Neural progenitor cell (in vitro differentiated cells): ENCODE data around the gene PRRX2. TPM values are rescaled to one million over a fixed set of nuclear protein-coding genes. Genes with fewer than 3 reads are reported as not detected.
"Not testable (repeated sequence)": the region's sequence is repeated elsewhere in the genome, so short reads cannot be mapped to it uniquely, and the experiment has no call there.

Experiments
- DNase-seq: peaks from one replicate; pipeline ENCODE4 v3.0.0-alpha.2; 2016; ENCODE audit warnings: low spot score
- H2AFZ ChIP-seq: fragments of 200-600 bp; sonication (generic); replicated peaks from 2 replicates; pipeline ENCODE4 v1.6.1; 2016; ENCODE audit warnings: antibody characterized with exemption
- H3F3A ChIP-seq: fragments of 200-600 bp; sonication (generic); 2 replicates; pipeline ENCODE4 v1.6.1; 2016; ENCODE audit warnings: antibody characterized with exemption, low read depth
- H3K27ac ChIP-seq: fragments of 200-600 bp; sonication (generic); 2 replicates; pipeline ENCODE4 v1.5.1; 2016; ENCODE audit warnings: mild to moderate bottlenecking
- H3K27me3 ChIP-seq: fragments of 200-600 bp; sonication (generic); 2 replicates; pipeline ENCODE4 v1.6.1; 2016; ENCODE audit warnings: mild to moderate bottlenecking, moderate library complexity
- H3K36me3 ChIP-seq: fragments of 200-600 bp; sonication (generic); 2 replicates; pipeline ENCODE4 v1.5.1; 2016
- H3K4me1 ChIP-seq: fragments of 200-600 bp; sonication (generic); 2 replicates; pipeline ENCODE4 v1.6.1; 2016; ENCODE audit warnings: mixed run types
- H3K4me2 ChIP-seq: fragments of 200-600 bp; sonication (generic); 2 replicates; pipeline ENCODE4 v1.6.1; 2016
- H3K4me3 ChIP-seq: fragments of 200-600 bp; sonication (generic); 2 replicates; pipeline ENCODE4 v1.5.1; 2016
- H3K79me2 ChIP-seq: fragments of 200-600 bp; sonication (generic); 2 replicates; pipeline ENCODE4 v1.6.1; 2016; ENCODE audit warnings: low read depth
- H3K9ac ChIP-seq: fragments of 200-600 bp; sonication (generic); 2 replicates; pipeline ENCODE4 v1.6.1; 2016
- H3K9me3 ChIP-seq: fragments of 200-600 bp; sonication (generic); 2 replicates; pipeline ENCODE4 v1.5.1; 2016; ENCODE audit warnings: low read depth
- H4K20me1 ChIP-seq: fragments of 200-600 bp; sonication (generic); 2 replicates; pipeline ENCODE4 v1.6.1; 2016; ENCODE audit warnings: low read depth
- H3K27ac Mint-ChIP-seq: 3 replicates; pipeline ENCODE4 v1.8.0; 2021; ENCODE audit warnings: mixed read lengths
- H3K27me3 Mint-ChIP-seq: 2 replicates; pipeline ENCODE4 v1.8.0; 2022; ENCODE audit warnings: low read depth, mild to moderate bottlenecking, inconsistent platforms, moderate library complexity, mixed read lengths; ENCODE audit not compliant: insufficient read depth
- H3K36me3 Mint-ChIP-seq: 3 replicates; pipeline ENCODE4 v1.8.0; 2021; ENCODE audit warnings: mixed read lengths
- H3K4me1 Mint-ChIP-seq: 3 replicates; pipeline ENCODE4 v1.8.0; 2021; ENCODE audit warnings: mixed read lengths
- H3K4me3 Mint-ChIP-seq: 3 replicates; pipeline ENCODE4 v1.8.0; 2021; ENCODE audit warnings: mild to moderate bottlenecking, moderate library complexity, mixed read lengths
- H3K9me3 Mint-ChIP-seq: 3 replicates; pipeline ENCODE4 v1.8.0; 2020; ENCODE audit warnings: mixed read lengths
- EZH2 ChIP-seq: fragments of 200-600 bp; sonication (generic); IDR thresholded peaks from 2 replicates; pipeline ENCODE4 v1.6.1; 2017; ENCODE audit warnings: antibody characterized with exemption, mild to moderate bottlenecking, moderate library complexity
- EZH2phosphoT487 ChIP-seq: fragments of 200-600 bp; sonication (generic); IDR thresholded peaks from 2 replicates; pipeline ENCODE4 v1.6.1; 2017; ENCODE audit warnings: antibody characterized with exemption
- total RNA-seq: library from RNA; depleted of rRNA; stranded (reverse); fragments of >200 nt; gene quantifications from 2 replicates; pipeline ENCODE4 v1.2.3, GENCODE V29; 2015; ENCODE audit warnings: low replicate concordance
- TF ChIP-seq, protein P1 (sequence below): fragments of 200-600 bp; sonication (generic); IDR thresholded peaks from 2 replicates; pipeline ENCODE4 v1.5.1; 2017; ENCODE audit warnings: antibody characterized with exemption, mild to moderate bottlenecking

The PRRX2 gene
- total RNA-seq, 1 donor from 2014 or later: 1.5 TPM

DNA sequence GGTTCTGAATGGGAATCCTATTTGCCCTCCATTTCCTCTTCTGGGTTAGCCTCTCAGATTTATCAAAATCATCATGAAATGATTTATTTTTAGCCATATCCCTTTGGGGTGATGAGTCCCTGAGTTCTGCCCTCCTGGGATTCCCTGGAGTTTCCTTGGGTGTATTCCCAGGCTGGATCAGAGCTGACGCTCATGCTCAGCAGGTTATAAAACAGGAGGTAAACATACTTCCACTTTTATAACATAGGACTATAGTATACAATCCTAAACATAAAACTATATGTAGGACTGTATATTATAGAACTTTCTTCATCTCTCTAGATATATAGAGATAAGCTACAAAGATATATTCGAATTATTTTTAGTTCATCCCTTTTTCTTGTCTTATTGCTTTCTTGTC lies 4.4 kb upstream of the PRRX2 start:
- Mint-ChIP-seq H3K36me3 (no peaks in the 10 kb centered on the region), H3K27me3 (peaks cover 23% of the 10 kb centered on the region), H3K4me3 (no peak overlapping the region), H3K4me1 (peaks cover 4% of the 10 kb centered on the region), H3K27ac (no peak overlapping the region), H3K9me3 (peaks cover 2% of the 10 kb centered on the region)
- H3F3A ChIP-seq: peaks cover 29% of the 10 kb centered on the region
- H3K4me3 ChIP-seq: no peak overlapping the region
- DNase-seq: no peak
- no peaks in the 10 kb centered on the region for H3K9me3 ChIP-seq
- H3K79me2 ChIP-seq: no peaks in the 10 kb centered on the region
- no peak overlapping the region for H3K27ac ChIP-seq
- no peak overlapping the region for H2AFZ ChIP-seq
- no peak for TF ChIP-seq EZH2phosphoT487
- TF ChIP-seq EZH2: no peak
- TF ChIP-seq, protein P1, sequence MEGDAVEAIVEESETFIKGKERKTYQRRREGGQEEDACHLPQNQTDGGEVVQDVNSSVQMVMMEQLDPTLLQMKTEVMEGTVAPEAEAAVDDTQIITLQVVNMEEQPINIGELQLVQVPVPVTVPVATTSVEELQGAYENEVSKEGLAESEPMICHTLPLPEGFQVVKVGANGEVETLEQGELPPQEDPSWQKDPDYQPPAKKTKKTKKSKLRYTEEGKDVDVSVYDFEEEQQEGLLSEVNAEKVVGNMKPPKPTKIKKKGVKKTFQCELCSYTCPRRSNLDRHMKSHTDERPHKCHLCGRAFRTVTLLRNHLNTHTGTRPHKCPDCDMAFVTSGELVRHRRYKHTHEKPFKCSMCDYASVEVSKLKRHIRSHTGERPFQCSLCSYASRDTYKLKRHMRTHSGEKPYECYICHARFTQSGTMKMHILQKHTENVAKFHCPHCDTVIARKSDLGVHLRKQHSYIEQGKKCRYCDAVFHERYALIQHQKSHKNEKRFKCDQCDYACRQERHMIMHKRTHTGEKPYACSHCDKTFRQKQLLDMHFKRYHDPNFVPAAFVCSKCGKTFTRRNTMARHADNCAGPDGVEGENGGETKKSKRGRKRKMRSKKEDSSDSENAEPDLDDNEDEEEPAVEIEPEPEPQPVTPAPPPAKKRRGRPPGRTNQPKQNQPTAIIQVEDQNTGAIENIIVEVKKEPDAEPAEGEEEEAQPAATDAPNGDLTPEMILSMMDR: no peak
- peaks cover 3% of the 10 kb centered on the region for H4K20me1 ChIP-seq
- no peaks in the 10 kb centered on the region for H3K36me3 ChIP-seq
- H3K4me2 ChIP-seq: no peak overlapping the region
- no peak overlapping the region for H3K9ac ChIP-seq
- H3K27me3 ChIP-seq: peaks cover 39% of the 10 kb centered on the region
- no peaks in the 10 kb centered on the region for H3K4me1 ChIP-seq

DNA sequence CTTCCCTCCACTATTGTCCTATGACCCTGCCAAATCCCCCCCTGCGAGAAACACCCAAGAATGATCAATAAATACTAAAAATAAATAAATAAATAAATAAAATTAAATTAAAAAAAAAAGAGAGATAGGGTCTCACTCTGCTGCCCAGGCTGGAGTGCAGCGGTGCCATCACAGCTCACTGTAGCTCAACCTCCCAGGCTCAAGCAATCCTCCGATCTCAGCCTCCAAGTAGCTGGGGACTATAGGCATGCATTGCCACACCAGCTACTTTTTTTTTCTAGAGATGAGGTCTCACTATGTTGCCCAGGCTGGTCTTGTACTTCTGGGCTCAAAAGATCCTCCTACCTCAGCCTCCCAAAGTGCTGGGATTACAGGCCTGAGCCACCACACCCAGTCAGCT lies 3.2 kb upstream of the PRRX2 start:
- not testable (repeated sequence) for H3K27ac ChIP-seq

DNA sequence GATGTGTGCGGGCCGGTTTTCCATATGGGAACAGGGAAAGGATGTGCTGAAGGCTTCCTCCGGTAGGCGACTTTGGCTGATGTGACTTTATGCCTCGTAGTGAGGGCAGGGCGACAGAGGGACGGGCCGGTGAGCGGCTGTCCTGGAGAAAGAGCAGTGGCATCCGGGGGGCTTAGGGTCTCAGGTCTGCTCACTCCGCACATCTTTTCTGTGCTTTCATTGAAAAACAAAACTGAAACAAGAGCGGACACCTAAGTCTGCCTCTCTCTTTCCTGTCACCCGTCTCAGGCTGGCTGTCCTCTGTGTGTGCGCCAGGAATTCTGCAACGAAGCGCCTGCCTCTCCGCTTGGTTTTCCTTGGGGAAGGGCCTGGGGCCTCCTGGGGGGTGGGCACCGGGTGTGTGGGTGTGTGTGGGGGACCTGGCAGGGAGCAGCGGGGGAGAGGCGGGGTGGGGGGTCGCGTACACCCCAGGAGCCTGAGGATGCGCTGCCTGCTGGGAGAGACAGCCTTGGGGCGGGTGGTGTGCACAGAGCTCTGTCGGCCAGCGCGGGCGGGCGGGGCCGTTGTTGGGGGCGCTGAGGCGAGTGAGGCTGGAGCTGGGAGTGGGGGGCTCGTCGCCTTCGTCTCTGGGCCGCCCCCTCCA lies 580 bp upstream of the PRRX2 start:
- H3K4me1 Mint-ChIP-seq: peaks cover 7% of the 10 kb centered on the region
- Histone ChIP-seq H3K79me2 (no peaks in the 10 kb centered on the region), H2AFZ (peak overlapping the region; percentile 78), H4K20me1 (peaks cover 3% of the 10 kb centered on the region), H3K4me1 (peaks cover 10% of the 10 kb centered on the region), H3F3A (peaks cover 41% of the 10 kb centered on the region), H3K4me3 (peak overlapping the region; percentile 49), H3K9me3 (no peaks in the 10 kb centered on the region), H3K9ac (no peak overlapping the region), H3K36me3 (no peaks in the 10 kb centered on the region), H3K4me2 (peak overlapping the region; percentile 86), H3K27ac (no peak overlapping the region), H3K27me3 (peaks cover 56% of the 10 kb centered on the region)
- H3K36me3 Mint-ChIP-seq: no peaks in the 10 kb centered on the region
- peak overlapping the region; percentile 81 for H3K4me3 Mint-ChIP-seq
- no peak overlapping the region for H3K27ac Mint-ChIP-seq
- peaks cover 33% of the 10 kb centered on the region for H3K27me3 Mint-ChIP-seq
- peak; percentile 55 for DNase-seq
- peaks cover 2% of the 10 kb centered on the region for H3K9me3 Mint-ChIP-seq
- peak; percentile 43 for TF ChIP-seq EZH2phosphoT487
- TF ChIP-seq, protein P1: no peak
- peak; percentile 79 for TF ChIP-seq EZH2

More for the DNA sequence above, 3.2 kb upstream of the PRRX2 start:
- H3K79me2 ChIP-seq, H3K4me1 Mint-ChIP-seq, H4K20me1 ChIP-seq, H3K9me3 ChIP-seq, H3K4me3 Mint-ChIP-seq, H3K4me1 ChIP-seq, H2AFZ ChIP-seq, H3K4me3 ChIP-seq, H3K9ac ChIP-seq, H3K4me2 ChIP-seq, H3K36me3 Mint-ChIP-seq, H3K9me3 Mint-ChIP-seq, H3K36me3 ChIP-seq, H3K27ac Mint-ChIP-seq, DNase-seq: not testable (repeated sequence)
- peaks cover 25% of the 10 kb centered on the region for H3K27me3 Mint-ChIP-seq
- H3K27me3 ChIP-seq: peaks cover 51% of the 10 kb centered on the region
- H3F3A ChIP-seq: peaks cover 40% of the 10 kb centered on the region

DNA sequence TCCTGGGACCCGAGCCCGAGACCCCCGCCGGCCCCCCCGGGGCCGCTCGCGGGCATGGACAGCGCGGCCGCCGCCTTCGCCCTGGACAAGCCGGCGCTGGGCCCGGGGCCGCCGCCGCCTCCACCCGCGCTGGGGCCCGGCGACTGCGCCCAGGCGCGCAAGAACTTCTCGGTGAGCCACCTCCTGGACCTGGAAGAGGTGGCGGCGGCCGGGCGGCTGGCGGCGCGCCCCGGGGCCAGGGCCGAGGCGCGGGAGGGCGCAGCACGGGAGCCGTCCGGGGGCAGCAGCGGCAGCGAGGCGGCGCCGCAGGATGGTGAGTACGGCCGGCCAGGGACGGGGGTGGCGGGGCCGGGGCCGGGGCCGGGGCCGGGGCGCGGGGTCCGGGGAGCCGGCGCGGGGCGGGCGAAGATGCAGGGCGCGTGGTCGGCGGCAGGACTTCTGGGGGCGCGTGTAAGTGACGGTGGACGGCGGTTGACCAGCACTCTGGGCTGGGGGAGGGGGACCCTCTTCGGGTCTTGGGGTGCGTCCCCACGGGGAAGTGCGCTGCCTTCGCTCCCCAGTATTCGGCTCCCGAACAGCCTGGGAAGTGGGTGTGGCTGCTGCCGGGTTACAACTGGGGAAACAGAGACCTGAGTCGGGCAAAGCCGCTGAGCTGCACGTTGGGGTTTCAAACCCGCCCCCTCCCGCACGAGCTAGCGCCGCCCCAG lies 520 bp downstream of the PRRX2 start:
- no peaks in the 10 kb centered on the region for H3K36me3 ChIP-seq
- H4K20me1 ChIP-seq: peaks cover 3% of the 10 kb centered on the region
- H3K4me2 ChIP-seq: peak overlapping the region; percentile 86
- peaks cover 41% of the 10 kb centered on the region for H3F3A ChIP-seq
- no peak overlapping the region for H3K27ac Mint-ChIP-seq
- H3K27me3 Mint-ChIP-seq: peaks cover 33% of the 10 kb centered on the region
- no peaks in the 10 kb centered on the region for H3K9me3 ChIP-seq
- peaks cover 10% of the 10 kb centered on the region for H3K4me1 ChIP-seq
- DNase-seq: peak; percentile 51
- H3K4me1 Mint-ChIP-seq: peaks cover 9% of the 10 kb centered on the region
- no peak overlapping the region for H2AFZ ChIP-seq
- no peak overlapping the region for H3K9ac ChIP-seq
- H3K4me3 Mint-ChIP-seq: peak overlapping the region; percentile 21
- no peaks in the 10 kb centered on the region for H3K36me3 Mint-ChIP-seq
- H3K9me3 Mint-ChIP-seq: peaks cover 2% of the 10 kb centered on the region
- H3K4me3 ChIP-seq: peak overlapping the region; percentile 49
- TF ChIP-seq, protein P1: no peak
- no peak for TF ChIP-seq EZH2
- TF ChIP-seq EZH2phosphoT487: no peak
- peaks cover 56% of the 10 kb centered on the region for H3K27me3 ChIP-seq
- H3K79me2 ChIP-seq: no peaks in the 10 kb centered on the region
- H3K27ac ChIP-seq: no peak overlapping the region
